NT2/D1 (cell line): Measurements from ENCODE around the gene MRPS34.
"Not testable (repeated sequence)": the region's sequence is repeated elsewhere in the genome, so short reads cannot be mapped to it uniquely, and the experiment has no call there.

Experiments
- DNase-seq: peaks from one replicate; pipeline ENCODE4 v3.0.0-alpha.2; 2011; ENCODE audit warnings: low read depth, low spot score
- H3K27me3 ChIP-seq: 2 replicates; pipeline ENCODE4 v1.6.0; 2011; ENCODE audit warnings: mild to moderate bottlenecking; ENCODE audit not compliant: insufficient read length, insufficient read depth
- H3K36me3 ChIP-seq: 2 replicates; pipeline ENCODE4 v1.6.1; 2011; ENCODE audit warnings: mild to moderate bottlenecking, low read length, mixed read lengths; ENCODE audit not compliant: insufficient read depth, insufficient read length
- H3K4me1 ChIP-seq: 2 replicates; pipeline ENCODE4 v1.5.1; 2011; ENCODE audit not compliant: insufficient read depth, insufficient read length
- H3K4me3 ChIP-seq: 2 replicates; pipeline ENCODE4 v1.5.1; 2011; ENCODE audit warnings: low read depth; ENCODE audit not compliant: insufficient read length
- H3K9ac ChIP-seq: 2 replicates; pipeline ENCODE4 v1.6.0; 2011; ENCODE audit warnings: low read depth; ENCODE audit not compliant: insufficient read length
- H3K9me3 ChIP-seq: 2 replicates; pipeline ENCODE4 v1.5.1; 2011; ENCODE audit warnings: mild to moderate bottlenecking, low read length; ENCODE audit not compliant: insufficient read depth
- SUZ12 ChIP-seq: IDR thresholded peaks from 2 replicates; pipeline ENCODE4 v1.6.1; 2011; ENCODE audit not compliant: insufficient read length, insufficient read depth; ENCODE audit errors: extremely low read depth
- YY1 ChIP-seq: IDR thresholded peaks from 2 replicates; pipeline ENCODE4 v1.6.1; 2011; ENCODE audit not compliant: insufficient read length, insufficient read depth
- ZNF274 ChIP-seq: IDR thresholded peaks from 2 replicates; pipeline ENCODE4 v1.6.1; 2011; ENCODE audit warnings: mild to moderate bottlenecking, low read depth, low read length

Gene MRPS34

GRCh38 chr16:1743376-1744337 lies 29.3 kb downstream of the MRPS34 start:
- H3K9ac ChIP-seq, result peak overlapping the region; percentile 36
- TF ChIP-seq ZNF274, result no peak
- TF ChIP-seq YY1, result no peak
- no peak for TF ChIP-seq SUZ12
- no peak for DNase-seq

GRCh38 chr16:1741553-1742165 lies 31.3 kb downstream of the MRPS34 start:
- H3K36me3 ChIP-seq, result peaks cover 42% of the 10 kb centered on the region

More at GRCh38 chr16:1743376-1744337, 29.3 kb downstream of the MRPS34 start:
- H3K36me3 ChIP-seq, result peaks cover 58% of the 10 kb centered on the region
- peaks cover 29% of the 10 kb centered on the region for H3K4me1 ChIP-seq
- H3K4me3 ChIP-seq, result no peak overlapping the region
- peaks cover 11% of the 10 kb centered on the region for H3K9me3 ChIP-seq
- no peaks in the 10 kb centered on the region for H3K27me3 ChIP-seq

GRCh38 chr16:1740781-1741490 lies 32.0 kb downstream of the MRPS34 start:
- H3K9ac ChIP-seq, result no peak overlapping the region
- peaks cover 43% of the 10 kb centered on the region for H3K36me3 ChIP-seq
- TF ChIP-seq YY1 (no peak), ZNF274 (no peak), SUZ12 (no peak)
- peaks cover 39% of the 10 kb centered on the region for H3K9me3 ChIP-seq
- H3K4me3 ChIP-seq, result no peak overlapping the region
- H3K4me1 ChIP-seq, result peaks cover 14% of the 10 kb centered on the region
- DNase-seq, result no peak
- H3K27me3 ChIP-seq, result no peaks in the 10 kb centered on the region

More at GRCh38 chr16:1741553-1742165, 31.3 kb downstream of the MRPS34 start:
- Histone ChIP-seq H3K9me3 (peaks cover 31% of the 10 kb centered on the region), H3K27me3 (no peaks in the 10 kb centered on the region), H3K4me3 (no peak overlapping the region), H3K4me1 (peaks cover 19% of the 10 kb centered on the region), H3K9ac (no peak overlapping the region)
- no peak for TF ChIP-seq ZNF274
- no peak for TF ChIP-seq YY1
- no peak for TF ChIP-seq SUZ12
- DNase-seq, result no peak

- DNase-seq, result no peak
- H3K4me1 ChIP-seq, result peaks cover 7% of the 10 kb centered on the region
- H3K9me3 ChIP-seq, result peaks cover 46% of the 10 kb centered on the region
- no peak for TF ChIP-seq ZNF274
- no peak for TF ChIP-seq YY1
- no peak for TF ChIP-seq SUZ12
- H3K36me3 ChIP-seq, result peaks cover 45% of the 10 kb centered on the region
- H3K27me3 ChIP-seq, result no peaks in the 10 kb centered on the region
- no peak overlapping the region for H3K4me3 ChIP-seq
- no peak overlapping the region for H3K9ac ChIP-seq
These were observed 32.7 kb downstream of the MRPS34 start for GRCh38 chr16:1740234-1740633.

- no peak for DNase-seq
- Histone ChIP-seq H3K9me3 (peaks cover 48% of the 10 kb centered on the region), H3K9ac (no peak overlapping the region), H3K4me1 (no peaks in the 10 kb centered on the region), H3K36me3 (peaks cover 54% of the 10 kb centered on the region), H3K27me3 (no peaks in the 10 kb centered on the region), H3K4me3 (no peak overlapping the region)
- no peak for TF ChIP-seq YY1
These were observed 38.1 kb downstream of the MRPS34 start for GRCh38 chr16:1734816-1735215.

- no peak for DNase-seq
- Histone ChIP-seq H3K36me3 (peaks cover 57% of the 10 kb centered on the region), H3K27me3 (no peaks in the 10 kb centered on the region), H3K4me3 (no peak overlapping the region), H3K4me1 (no peaks in the 10 kb centered on the region), H3K9ac (no peak overlapping the region), H3K9me3 (peaks cover 42% of the 10 kb centered on the region)
- no peak for TF ChIP-seq SUZ12
- TF ChIP-seq YY1, result no peak
- TF ChIP-seq ZNF274, result no peak
These were observed 38.8 kb downstream of the MRPS34 start for GRCh38 chr16:1734123-1734522.

GRCh38 chr16:1732551-1732987 lies 40.4 kb downstream of the MRPS34 start:
- not testable (repeated sequence) for H3K4me3 ChIP-seq, H3K4me1 ChIP-seq, H3K9ac ChIP-seq, DNase-seq, H3K27me3 ChIP-seq
- Histone ChIP-seq H3K9me3 (peaks cover 26% of the 10 kb centered on the region), H3K36me3 (peaks cover 72% of the 10 kb centered on the region)
